GM19239 (cell line): ENCODE measurements around the gene MRPL11.
"Not testable (repeated sequence)": the region's sequence is repeated elsewhere in the genome, so short reads cannot be mapped to it uniquely, and the experiment has no call there.

Experiments used
- DNase-seq: peaks from one replicate; pipeline ENCODE4 v3.0.0; 2011; ENCODE audit warnings: low spot score; ENCODE audit not compliant: insufficient read length
- FAIRE-seq: peaks from 2 replicates; lab custom pipeline; 2011; peaks lifted over from hg19 to GRCh38; lab: Jason Lieb, UNC

The MRPL11 gene

DNA sequence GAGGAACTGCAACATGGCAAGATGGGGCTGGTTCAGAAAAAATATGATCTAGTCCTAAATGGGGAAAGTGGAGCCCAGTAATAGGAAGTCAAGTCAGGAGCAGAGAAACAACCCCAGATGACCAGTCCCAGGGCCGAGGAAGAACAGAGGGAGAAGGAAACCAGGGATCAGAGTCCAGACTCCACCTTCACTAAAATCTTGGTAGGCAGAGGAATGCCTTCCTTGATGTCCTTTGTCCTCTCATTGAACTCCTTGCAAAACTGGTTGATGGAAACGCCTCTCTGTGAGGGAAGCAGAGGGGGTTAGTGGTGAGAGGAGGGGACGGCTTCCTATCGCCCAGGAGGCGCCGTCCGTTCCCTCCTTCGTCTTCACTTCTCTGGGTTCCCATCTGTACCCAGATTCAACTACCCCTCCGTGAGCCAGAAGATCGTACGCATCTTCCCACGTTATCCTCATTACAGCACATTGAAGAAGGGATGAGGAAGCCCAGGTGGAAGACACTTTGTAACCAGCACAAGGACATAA is 607 bp downstream of the MRPL11 start:
- no peak for FAIRE-seq
- DNase-seq = no peak

DNA sequence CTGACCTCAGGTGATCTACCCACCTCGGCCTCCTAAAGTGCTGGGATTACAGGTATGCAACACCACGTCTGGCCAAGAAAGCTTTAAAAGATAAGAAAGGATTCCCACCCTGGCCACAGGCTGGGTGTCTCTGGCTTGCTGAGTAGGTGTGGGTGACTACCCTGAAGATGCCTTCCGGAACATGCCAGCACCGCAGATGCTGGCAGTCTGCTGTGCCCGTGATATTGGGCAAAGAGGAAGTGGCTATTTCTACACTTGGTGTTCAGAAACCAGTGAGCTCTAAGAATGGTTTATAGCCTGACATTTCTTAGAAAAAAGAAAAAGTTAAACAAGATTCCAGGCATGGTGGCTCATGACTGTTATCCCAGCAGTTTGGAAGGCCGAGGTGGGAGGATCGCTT is 6.1 kb downstream of the MRPL11 start:
- FAIRE-seq (no peak), DNase-seq (no peak)

DNA sequence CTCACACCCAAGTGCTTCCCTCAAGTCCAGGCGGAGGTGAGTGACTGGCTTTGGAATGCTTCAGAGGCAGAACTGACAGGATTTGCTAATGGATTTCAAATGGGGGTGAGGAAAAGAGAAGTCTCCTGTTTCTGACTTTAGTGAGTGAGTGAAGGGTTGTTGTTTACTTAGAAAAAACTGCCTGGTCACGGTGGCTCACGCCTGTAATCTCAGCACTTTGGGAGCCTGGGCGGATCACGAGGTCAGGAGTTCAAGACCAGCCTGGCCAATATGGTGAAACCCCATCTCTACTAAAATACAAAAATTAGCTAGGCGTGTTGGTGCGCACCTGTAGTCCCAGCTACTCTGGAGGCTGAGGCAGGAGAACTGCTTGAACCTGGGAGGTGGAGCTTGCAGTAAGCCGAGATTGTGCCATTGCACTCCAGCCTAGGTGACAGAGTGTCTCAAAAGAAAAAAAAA is 6.7 kb downstream of the MRPL11 start:
- DNase-seq, FAIRE-seq: not testable (repeated sequence)

DNA sequence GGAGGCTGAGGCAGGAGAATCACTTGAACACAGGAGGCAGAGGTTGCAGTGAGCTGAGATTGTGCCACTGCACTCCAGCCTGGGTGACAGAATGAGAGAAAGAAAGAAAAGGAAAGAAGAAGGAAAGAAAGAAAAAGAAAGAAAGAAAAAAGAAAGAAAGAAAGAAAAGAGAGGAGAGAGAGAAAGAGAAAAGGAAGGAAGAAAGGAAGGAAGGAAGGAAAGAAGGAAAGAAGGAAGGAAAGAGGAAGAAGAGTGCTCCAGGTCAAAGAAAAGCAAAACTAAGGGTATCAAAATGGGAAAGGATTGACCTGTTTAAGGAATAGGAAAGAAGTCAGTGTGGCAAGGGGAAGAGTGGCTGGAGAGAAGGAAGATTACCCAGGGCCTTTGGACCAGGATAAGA is 7.4 kb downstream of the MRPL11 start:
- FAIRE-seq, DNase-seq: not testable (repeated sequence)

- FAIRE-seq (peak; percentile 72), DNase-seq (peak; percentile 61)
Measured at GRCh38 chr11:66429983-66430602, 8.6 kb downstream of the MRPL11 start.

DNA sequence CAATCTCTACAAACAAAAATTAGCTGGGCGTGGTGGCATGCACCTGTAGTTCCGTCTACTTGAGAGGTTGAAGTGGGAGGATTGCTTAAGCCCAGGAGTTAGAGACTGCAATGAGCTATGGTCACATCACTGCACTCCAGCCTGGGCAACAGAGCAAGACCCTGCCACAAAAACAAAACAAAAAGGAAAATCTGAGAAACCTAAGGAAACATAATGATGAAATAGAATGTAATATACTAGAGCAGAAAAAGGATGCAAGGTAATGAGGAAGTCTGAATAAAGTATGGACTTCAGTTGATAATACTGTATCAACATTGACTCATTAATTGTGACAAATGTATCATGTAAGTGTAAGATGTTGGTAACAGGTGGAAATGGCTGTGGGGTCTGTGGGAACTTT is 9.7 kb downstream of the MRPL11 start:
- DNase-seq (no peak), FAIRE-seq (no peak)

- DNase-seq (no peak), FAIRE-seq (no peak)
Measured at GRCh38 chr11:66426314-66426713, 12.3 kb downstream of the MRPL11 start.

- peak; percentile 88 for DNase-seq
- FAIRE-seq = peak; percentile 80
Measured at GRCh38 chr11:66421492-66422205, 17.0 kb downstream of the MRPL11 start.

DNA sequence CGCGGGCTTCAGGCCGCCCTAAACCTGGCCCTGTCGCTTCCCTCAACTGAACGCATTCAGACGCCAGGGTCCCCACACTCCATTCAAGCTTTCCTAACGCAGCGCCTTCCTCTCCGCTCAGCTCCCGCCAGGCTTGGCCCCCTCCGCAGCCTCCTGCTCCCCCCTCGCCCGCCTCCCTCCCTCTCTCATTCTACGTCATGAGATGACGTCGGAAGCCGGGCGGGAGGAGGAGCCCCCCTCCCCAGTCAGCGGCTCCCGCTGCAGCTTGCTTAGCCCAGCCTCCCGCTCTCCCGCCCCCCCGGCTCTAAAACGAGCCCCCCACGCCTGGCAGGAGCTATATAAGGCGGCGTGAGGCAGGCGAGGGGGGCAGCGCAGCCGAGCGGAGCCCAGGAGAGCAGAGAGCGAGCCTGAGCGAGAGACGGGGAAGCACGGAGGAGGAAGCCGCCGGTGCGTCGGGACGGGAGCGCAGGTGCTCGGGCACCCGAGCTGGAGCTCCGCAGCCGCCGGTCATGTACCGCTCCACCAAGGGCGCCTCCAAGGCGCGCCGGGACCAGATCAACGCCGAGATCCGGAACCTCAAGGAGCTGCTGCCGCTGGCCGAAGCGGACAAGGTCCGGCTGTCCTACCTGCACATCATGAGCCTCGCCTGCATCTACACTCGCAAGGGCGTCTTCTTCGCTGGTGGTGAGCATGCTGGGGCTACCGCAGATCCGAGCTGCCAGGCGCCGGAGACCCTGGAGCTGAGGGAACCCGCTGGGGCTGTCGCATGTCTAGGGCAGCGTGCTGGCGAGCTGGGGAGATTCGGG is 17.8 kb downstream of the MRPL11 start, which contains the start of gene NPAS4:
Gene NPAS4 (plus strand): TSS at position 365 of the 806 bp plus-strand sequence. CDS start 145 bp downstream, at position 510.
- FAIRE-seq = no peak
- DNase-seq = no peak

DNA sequence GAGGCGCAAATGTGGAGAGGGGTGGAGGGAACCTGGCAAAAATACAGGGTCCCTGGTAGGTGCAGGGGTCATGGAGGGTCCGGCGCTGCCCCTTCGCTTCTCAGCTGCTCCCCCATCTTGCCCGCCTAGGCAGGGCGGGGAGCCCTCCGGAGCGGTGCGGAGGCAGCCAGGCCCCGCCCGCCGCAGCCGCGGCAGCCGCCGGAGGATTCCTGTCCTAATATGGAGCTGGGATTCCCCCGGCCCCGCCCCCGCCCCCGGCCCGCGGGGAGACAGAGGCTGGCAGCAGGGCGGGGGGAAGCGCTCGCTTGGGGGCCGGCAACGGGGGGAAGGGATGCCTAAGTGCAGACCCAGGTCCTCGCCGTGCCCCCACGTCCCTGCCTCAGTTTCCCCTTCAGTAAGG is 18.8 kb downstream of the MRPL11 start:
- DNase-seq = no peak
- FAIRE-seq = no peak

DNA sequence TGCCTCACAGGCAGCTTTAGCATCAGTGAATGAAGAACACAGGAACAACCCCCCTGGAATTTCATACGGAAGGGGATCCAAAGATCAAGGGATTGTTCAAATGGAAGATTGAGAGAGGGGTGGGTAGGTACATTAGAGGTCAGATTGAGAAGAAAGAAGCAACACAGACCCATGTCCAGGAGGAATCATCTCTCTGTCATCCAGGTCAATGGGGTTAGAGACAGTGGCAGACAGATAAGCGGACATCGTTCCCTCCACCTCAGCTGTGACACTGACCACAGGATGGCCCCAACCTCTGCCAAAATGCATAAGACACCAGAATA is 19.7 kb downstream of the MRPL11 start:
- DNase-seq = no peak
- FAIRE-seq = no peak

- no peak for FAIRE-seq
- DNase-seq = no peak
Measured at GRCh38 chr11:66418168-66418985, 20.3 kb downstream of the MRPL11 start.

DNA sequence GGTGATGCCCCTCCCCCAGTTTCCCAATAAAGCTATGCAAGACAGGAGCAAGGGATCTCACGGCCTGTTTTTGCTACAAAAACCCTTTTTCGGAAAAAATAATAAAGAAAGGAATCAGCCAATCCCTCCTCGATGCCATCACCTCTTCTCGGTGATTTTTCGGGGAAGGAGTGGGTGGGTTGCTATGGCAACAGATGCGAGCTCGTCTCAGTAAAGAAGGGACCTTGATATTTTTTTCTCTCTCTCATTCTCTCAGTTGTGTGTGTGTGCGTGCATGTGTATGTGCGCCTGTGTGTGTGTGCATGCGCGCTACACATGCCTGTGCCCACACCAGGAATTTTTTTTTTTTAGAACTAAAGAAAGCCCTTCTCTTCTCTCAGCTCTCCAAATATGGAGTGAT is 21.6 kb downstream of the MRPL11 start:
- no peak for DNase-seq
- no peak for FAIRE-seq

- DNase-seq = no peak
- no peak for FAIRE-seq
Measured at GRCh38 chr11:66415423-66415822, 23.2 kb downstream of the MRPL11 start.

- FAIRE-seq (no peak), DNase-seq (no peak)
Measured at GRCh38 chr11:66414120-66414934, 24.3 kb downstream of the MRPL11 start.

DNA sequence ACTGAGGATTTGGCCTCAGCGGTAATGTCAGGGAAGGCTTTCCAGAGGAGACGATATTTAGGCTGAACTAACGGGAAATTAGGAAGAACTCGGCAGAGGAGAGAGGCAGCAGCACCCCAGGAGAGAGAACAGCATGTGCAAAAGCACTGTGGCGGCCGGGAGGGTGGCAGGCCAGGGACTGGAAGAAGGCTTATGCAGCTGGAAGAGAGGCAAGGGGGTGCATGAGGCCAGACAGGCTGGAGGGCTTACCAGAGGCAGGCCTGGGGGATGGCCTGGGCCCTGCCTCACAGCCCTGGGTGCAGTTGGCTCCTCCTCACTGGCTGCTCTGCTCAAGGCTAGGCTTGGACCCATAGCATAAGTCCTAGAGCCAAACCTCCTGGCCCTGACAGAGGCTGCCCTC is 25.5 kb downstream of the MRPL11 start:
- no peak for DNase-seq
- FAIRE-seq = no peak

- DNase-seq (no peak), FAIRE-seq (no peak)
Measured at GRCh38 chr11:66412110-66412509, 26.5 kb downstream of the MRPL11 start.

DNA sequence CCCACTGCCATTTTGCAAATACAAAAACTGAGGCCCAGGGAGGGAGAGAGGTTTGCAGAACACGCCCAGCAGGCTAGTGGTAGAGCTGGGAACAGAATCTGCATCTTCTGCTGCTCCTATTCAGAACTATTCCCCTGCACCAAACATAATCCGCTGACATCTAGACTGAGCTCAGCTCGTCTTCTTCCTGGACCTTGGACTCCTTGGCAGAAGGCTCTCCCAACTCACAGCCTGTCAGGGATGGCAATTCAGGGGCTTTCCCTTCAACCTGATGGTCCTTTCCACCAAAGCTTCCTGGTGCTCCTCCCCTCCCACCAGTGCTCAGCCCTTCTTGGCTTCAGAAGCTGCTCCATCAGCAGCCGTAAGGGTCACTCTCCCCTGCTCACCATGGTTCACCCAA is 27.3 kb downstream of the MRPL11 start:
- FAIRE-seq (no peak), DNase-seq (no peak)

GRCh38 chr11:66410191-66410590 is 28.5 kb downstream of the MRPL11 start:
- no peak for DNase-seq
- no peak for FAIRE-seq
